ENCODE data around the gene CBR1. TPM values are rescaled to one million over a fixed set of nuclear protein-coding genes. Genes with fewer than 3 reads are reported as not detected.

CBR1 gene
- total and polyA plus RNA-seq, 7 donors, result 102 to 264 (median 180) TPM

DNA sequence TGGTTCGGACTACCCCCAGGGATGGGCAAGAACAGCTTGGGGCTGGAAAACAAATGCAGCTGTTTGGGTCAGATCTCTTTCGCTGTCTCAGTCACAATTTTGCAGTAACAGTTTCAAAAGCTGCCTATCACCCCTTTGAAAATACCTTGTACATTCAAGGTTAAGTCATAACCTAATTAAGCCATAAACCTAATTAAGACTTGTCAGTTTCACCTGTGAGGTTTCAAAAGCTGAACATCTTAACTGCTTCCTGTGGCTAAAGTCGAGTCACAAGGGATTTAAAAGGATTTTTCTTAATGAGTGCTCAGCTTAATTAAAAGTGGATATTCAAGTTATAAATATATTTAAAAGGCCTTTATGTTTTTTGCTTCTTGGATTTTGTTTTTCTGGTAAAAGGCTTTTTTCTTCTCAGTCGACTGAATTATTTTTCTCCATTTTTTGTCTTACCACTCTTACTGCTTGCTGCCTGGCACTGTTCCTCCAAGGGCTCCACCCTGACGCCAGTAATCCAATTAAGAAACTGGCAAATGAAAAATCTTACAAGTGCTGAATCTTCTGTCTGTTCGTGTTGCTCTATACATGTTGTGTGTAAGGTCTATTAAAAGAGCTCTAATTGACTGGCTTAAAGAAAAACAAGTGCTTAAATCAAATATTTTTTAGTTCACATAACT lies 31.3 kb downstream of the CBR1 start:
- H3K9me3 ChIP-seq, result no peaks in the 10 kb centered on the region
- H3K27me3 ChIP-seq, result peaks cover 3 to 24% (median 5%) of the 10 kb centered on the region in 3 donors
- TF ChIP-seq POLR2A (IDR thresholded peaks at IDR 0.05) (no peak), EP300 (IDR thresholded peaks at IDR 0.05) (no peak), POLR2AphosphoS5 (IDR thresholded peaks at IDR 0.05) (no peak)
- TF ChIP-seq, protein P1, sequence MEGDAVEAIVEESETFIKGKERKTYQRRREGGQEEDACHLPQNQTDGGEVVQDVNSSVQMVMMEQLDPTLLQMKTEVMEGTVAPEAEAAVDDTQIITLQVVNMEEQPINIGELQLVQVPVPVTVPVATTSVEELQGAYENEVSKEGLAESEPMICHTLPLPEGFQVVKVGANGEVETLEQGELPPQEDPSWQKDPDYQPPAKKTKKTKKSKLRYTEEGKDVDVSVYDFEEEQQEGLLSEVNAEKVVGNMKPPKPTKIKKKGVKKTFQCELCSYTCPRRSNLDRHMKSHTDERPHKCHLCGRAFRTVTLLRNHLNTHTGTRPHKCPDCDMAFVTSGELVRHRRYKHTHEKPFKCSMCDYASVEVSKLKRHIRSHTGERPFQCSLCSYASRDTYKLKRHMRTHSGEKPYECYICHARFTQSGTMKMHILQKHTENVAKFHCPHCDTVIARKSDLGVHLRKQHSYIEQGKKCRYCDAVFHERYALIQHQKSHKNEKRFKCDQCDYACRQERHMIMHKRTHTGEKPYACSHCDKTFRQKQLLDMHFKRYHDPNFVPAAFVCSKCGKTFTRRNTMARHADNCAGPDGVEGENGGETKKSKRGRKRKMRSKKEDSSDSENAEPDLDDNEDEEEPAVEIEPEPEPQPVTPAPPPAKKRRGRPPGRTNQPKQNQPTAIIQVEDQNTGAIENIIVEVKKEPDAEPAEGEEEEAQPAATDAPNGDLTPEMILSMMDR (IDR thresholded peaks at IDR 0.05), result no peak
- DNase-seq, result no peak
- WGBS, 2 donors, result 23 to 70% methylated on average over 6 of the region's 6 CpGs
- H3K4me3 ChIP-seq, result no peak overlapping the region
- no peak overlapping the region for H3K27ac ChIP-seq
- intact Hi-C loops (cut with DNase I), result no loop called here
- no peaks in the 10 kb centered on the region for H3K36me3 ChIP-seq
- H3K4me1 ChIP-seq, result peaks cover 0 to 8% (median 6%) of the 10 kb centered on the region in 4 donors

DNA sequence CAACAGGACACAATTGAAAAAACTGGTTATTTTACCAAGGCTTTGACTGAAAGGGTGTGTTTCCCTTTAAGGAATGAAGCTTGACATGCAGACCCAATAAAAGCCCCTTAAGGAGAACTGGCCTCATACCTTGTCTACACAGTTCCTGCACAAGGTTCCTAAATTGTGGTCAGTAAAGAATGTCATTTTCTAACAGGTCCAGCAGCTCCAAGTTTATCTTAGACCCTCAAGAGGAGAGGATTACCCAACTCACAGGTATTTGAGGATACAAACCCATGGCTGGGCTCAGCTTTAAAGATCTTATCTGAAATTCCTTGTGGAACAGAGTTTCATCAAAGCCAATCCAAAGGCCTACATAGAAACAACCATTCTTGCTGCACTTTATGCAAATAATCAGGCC lies 33.6 kb downstream of the CBR1 start:
- Histone ChIP-seq H3K36me3 (no peaks in the 10 kb centered on the region), H3K9me3 (no peaks in the 10 kb centered on the region), H3K4me3 (no peak overlapping the region), H3K4me1 (peaks cover 0 to 8% (median 6%) of the 10 kb centered on the region in 4 donors), H3K27me3 (peaks cover 3 to 24% (median 5%) of the 10 kb centered on the region in 3 donors), H3K27ac (no peak overlapping the region)
- TF ChIP-seq POLR2AphosphoS5 (IDR thresholded peaks at IDR 0.05), result no peak
- no peak for TF ChIP-seq POLR2A (IDR thresholded peaks at IDR 0.05)
- TF ChIP-seq, protein P1 (IDR thresholded peaks at IDR 0.05), result no peak
- no peak for TF ChIP-seq EP300 (IDR thresholded peaks at IDR 0.05)
- DNase-seq, result no peak
- intact Hi-C loops (cut with DNase I), result no loop called here

DNA sequence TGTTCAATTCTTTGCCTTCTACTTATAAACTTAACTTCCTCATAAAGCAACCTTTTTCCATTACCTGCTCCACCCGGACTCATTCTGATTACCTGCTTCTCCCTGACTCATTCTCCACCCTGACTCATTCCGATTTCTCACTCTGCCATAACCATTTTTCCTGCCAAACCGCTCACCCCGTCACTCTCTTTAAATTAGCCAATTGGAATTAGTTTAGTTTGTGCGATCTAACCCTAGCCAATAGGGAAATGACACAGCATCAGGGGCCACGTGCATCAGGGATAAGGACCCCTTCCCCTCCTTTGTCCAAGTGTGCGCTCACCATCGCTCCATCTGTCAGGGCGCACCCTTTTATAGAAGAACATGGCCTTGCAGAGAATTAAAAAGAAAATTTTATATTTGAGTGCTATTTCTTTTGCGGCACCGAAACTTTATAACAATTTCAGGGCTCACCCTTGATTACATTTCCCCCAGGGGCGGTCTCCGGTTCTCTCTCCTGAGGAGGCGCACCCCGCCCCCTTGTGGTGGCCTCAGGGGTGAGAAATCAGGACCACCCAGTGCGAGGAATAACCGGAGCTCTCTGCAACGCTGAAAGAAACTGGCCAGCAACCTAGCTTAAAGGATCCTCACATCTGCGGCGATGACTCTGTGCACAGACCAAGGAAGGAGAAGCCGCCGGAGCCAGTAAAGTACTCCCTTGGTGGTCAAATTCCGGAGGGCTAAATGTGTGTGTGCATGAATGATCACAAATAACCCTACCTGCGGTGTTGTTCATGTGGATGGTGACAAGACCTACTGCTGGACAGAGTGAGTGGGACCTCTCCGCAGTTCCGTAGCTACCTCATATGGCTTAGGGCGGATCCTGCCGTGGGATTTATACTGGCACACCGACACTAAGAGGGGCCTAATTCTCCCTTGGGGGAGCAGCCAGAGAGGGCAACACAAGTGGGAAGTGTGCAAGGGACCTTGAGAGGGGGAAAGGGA lies 34.8 kb downstream of the CBR1 start:
- no peak for DNase-seq
- Histone ChIP-seq H3K36me3 (no peaks in the 10 kb centered on the region), H3K27ac (no peak overlapping the region), H3K27me3 (peaks cover 0 to 19% (median 3%) of the 10 kb centered on the region in 3 donors), H3K4me3 (peak overlapping the region in 1 of 4 donors; percentile 4), H3K9me3 (no peaks in the 10 kb centered on the region), H3K4me1 (peaks cover 0 to 8% (median 6%) of the 10 kb centered on the region in 4 donors)
- TF ChIP-seq EP300 (IDR thresholded peaks at IDR 0.05), result no peak
- no peak for TF ChIP-seq POLR2A (IDR thresholded peaks at IDR 0.05)
- TF ChIP-seq POLR2AphosphoS5 (IDR thresholded peaks at IDR 0.05), result no peak
- TF ChIP-seq, protein P1 (IDR thresholded peaks at IDR 0.05), result peak; percentile 8 to 57 (median 23)
- intact Hi-C loops (cut with DNase I), result no loop called here
- WGBS, 2 donors, result 33 to 42% methylated on average over 29 of the region's 29 CpGs

DNA sequence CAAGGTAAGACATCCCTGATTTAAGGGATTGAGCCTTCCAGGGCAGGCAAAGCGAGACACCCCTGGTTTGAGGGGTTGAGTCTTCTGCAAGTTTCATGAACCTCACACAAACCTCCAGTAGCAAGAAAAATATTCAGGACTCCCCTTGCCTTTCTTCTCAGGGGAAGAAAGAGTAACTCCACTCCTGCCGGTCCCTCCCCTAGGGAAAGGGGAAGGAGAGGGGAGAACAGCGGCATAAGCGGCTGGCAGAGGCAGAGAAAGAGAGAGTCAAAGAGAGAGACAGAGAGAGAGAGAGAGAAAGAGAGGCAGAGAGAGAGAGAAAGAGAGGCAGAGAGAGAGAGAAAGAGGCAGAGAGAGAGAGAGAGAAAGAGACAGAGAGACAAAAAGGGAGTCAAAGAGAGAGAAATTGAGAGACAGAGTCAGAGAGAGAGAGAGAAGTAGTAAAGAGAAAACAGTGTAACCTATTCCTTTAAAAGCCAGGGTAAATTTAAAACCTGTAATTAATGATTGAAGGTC lies 35.6 kb downstream of the CBR1 start:
- Histone ChIP-seq H3K27me3 (peaks cover 0 to 19% (median 3%) of the 10 kb centered on the region in 3 donors), H3K36me3 (no peaks in the 10 kb centered on the region), H3K4me3 (peak overlapping the region in 1 of 4 donors; percentile 4), H3K27ac (no peak overlapping the region), H3K4me1 (peaks cover 0 to 8% (median 6%) of the 10 kb centered on the region in 4 donors), H3K9me3 (no peaks in the 10 kb centered on the region)
- intact Hi-C loops (cut with DNase I), result no loop called here
- DNase-seq, result no peak
- TF ChIP-seq POLR2AphosphoS5 (IDR thresholded peaks at IDR 0.05) (no peak), EP300 (IDR thresholded peaks at IDR 0.05) (no peak), POLR2A (IDR thresholded peaks at IDR 0.05) (no peak)
- TF ChIP-seq, protein P1 (IDR thresholded peaks at IDR 0.05), result no peak
- WGBS, 2 donors, result 76 to 85% methylated on average over 4 of the region's 4 CpGs
